Measurements from ENCODE around the gene TALDO1.

TALDO1 gene

GRCh38 chr11:803770-804598 lies 56.7 kb downstream of the TALDO1 start:
- H3K36me3 ChIP-seq (ENCODE audit: control insufficient read depth, low read length) = peaks cover 57% of the 10 kb centered on the region
- H3K4me3 ChIP-seq (ENCODE audit: low read length) = peak overlapping the region; percentile 91
- peaks cover 38% of the 10 kb centered on the region for H3K4me1 ChIP-seq (ENCODE audit: control insufficient read depth, low read length)
- no peaks in the 10 kb centered on the region for H3K9me2 ChIP-seq (replicated peaks; ENCODE audit: control insufficient read depth, low read length)
- peak overlapping the region; percentile 99 for H3K4me2 ChIP-seq (ENCODE audit: low read length)
- H3K27ac ChIP-seq (ENCODE audit: low read depth, low read length) = peak overlapping the region; percentile 73
- H3F3A ChIP-seq (ENCODE audit: control insufficient read depth, insufficient read depth) = peaks cover 5% of the 10 kb centered on the region
- TF ChIP-seq EZH2phosphoT487 (IDR thresholded peaks at IDR 0.05; ENCODE audit: borderline replicate concordance, low read length) (no peak), CTCF (IDR thresholded peaks at IDR 0.05; ENCODE audit: low read depth, low read length, poor library complexity, severe bottlenecking) (no peak)
- H3K27me3 ChIP-seq (ENCODE audit: control insufficient read depth, low read length) = no peaks in the 10 kb centered on the region
- H4K20me1 ChIP-seq (ENCODE audit: control insufficient read depth, insufficient read depth, low read depth, low read length) = no peaks in the 10 kb centered on the region
- H3K79me2 ChIP-seq (ENCODE audit: control insufficient read depth, low read length) = peaks cover 38% of the 10 kb centered on the region
- H3K9me3 ChIP-seq (ENCODE audit: control insufficient read depth, insufficient read depth, low read length) = no peaks in the 10 kb centered on the region

- Histone ChIP-seq H3K27me3 (ENCODE audit: control insufficient read depth, low read length) (no peaks in the 10 kb centered on the region), H3K27ac (ENCODE audit: low read depth, low read length) (peak overlapping the region; percentile 73), H3K9me3 (ENCODE audit: control insufficient read depth, insufficient read depth, low read length) (no peaks in the 10 kb centered on the region), H3K79me2 (ENCODE audit: control insufficient read depth, low read length) (peaks cover 42% of the 10 kb centered on the region), H3F3A (ENCODE audit: control insufficient read depth, insufficient read depth) (peaks cover 4% of the 10 kb centered on the region), H3K4me2 (ENCODE audit: low read length) (peak overlapping the region; percentile 99), H3K9me2 (replicated peaks; ENCODE audit: control insufficient read depth, low read length) (no peaks in the 10 kb centered on the region), H3K4me3 (ENCODE audit: low read length) (peak overlapping the region; percentile 91), H3K36me3 (ENCODE audit: control insufficient read depth, low read length) (peaks cover 55% of the 10 kb centered on the region), H4K20me1 (ENCODE audit: control insufficient read depth, insufficient read depth, low read depth, low read length) (no peaks in the 10 kb centered on the region), H3K4me1 (ENCODE audit: control insufficient read depth, low read length) (peaks cover 38% of the 10 kb centered on the region)
- TF ChIP-seq CTCF (IDR thresholded peaks at IDR 0.05; ENCODE audit: low read depth, low read length, poor library complexity, severe bottlenecking) = no peak
- no peak for TF ChIP-seq EZH2phosphoT487 (IDR thresholded peaks at IDR 0.05; ENCODE audit: borderline replicate concordance, low read length)
These were observed 57.3 kb downstream of the TALDO1 start for GRCh38 chr11:804599-804964.

- peak overlapping the region; percentile 75 for H3K27ac ChIP-seq (ENCODE audit: low read depth, low read length)
- peaks cover 20% of the 10 kb centered on the region; the same call in 1 of the 2 replicates for H4K20me1 ChIP-seq (ENCODE audit: control insufficient read depth, insufficient read depth, low read depth, low read length)
- peaks cover 57% of the 10 kb centered on the region for H3K36me3 ChIP-seq (ENCODE audit: control insufficient read depth, low read length)
- H3K4me1 ChIP-seq (ENCODE audit: control insufficient read depth, low read length) = peaks cover 60% of the 10 kb centered on the region
- H3K9me2 ChIP-seq (replicated peaks; ENCODE audit: control insufficient read depth, low read length) = no peaks in the 10 kb centered on the region
- peak; percentile 37 for TF ChIP-seq CTCF (IDR thresholded peaks at IDR 0.05; ENCODE audit: low read depth, low read length, poor library complexity, severe bottlenecking)
- no peak for TF ChIP-seq EZH2phosphoT487 (IDR thresholded peaks at IDR 0.05; ENCODE audit: borderline replicate concordance, low read length)
- no peaks in the 10 kb centered on the region for H3K27me3 ChIP-seq (ENCODE audit: control insufficient read depth, low read length)
- peaks cover 66% of the 10 kb centered on the region for H3K79me2 ChIP-seq (ENCODE audit: control insufficient read depth, low read length)
- peak overlapping the region; percentile 91 for H3K4me3 ChIP-seq (ENCODE audit: low read length)
- peaks cover 37% of the 10 kb centered on the region for H3F3A ChIP-seq (ENCODE audit: control insufficient read depth, insufficient read depth)
- no peaks in the 10 kb centered on the region for H3K9me3 ChIP-seq (ENCODE audit: control insufficient read depth, insufficient read depth, low read length)
- peak overlapping the region; percentile 73 for H3K4me2 ChIP-seq (ENCODE audit: low read length)
These were observed 61.4 kb downstream of the TALDO1 start for GRCh38 chr11:808427-809286.

Measured in DOHH2 (cell line).